Keratinocyte (primary cell): Measurements from ENCODE around the gene TRPM1. TPM values are rescaled to one million over a fixed set of nuclear protein-coding genes. Genes with fewer than 3 reads are reported as not detected.

Experiments used
- DNase-seq: peaks from one replicate; pipeline ENCODE4 v3.0.0-alpha.2; 2011; ENCODE audit warnings: low read depth, missing footprints, low spot score
- FAIRE-seq: peaks from 2 replicates; lab custom pipeline; 2011; peaks lifted over from hg19 to GRCh38; lab: Jason Lieb, UNC
- H2AFZ ChIP-seq: 2 replicates; pipeline ENCODE4 v1.6.0; 2012; ENCODE audit warnings: low read length, control low read depth, inconsistent platforms; ENCODE audit not compliant: control insufficient read depth
- H3K27ac ChIP-seq: 2 replicates; pipeline ENCODE4 v1.5.1; 2011; ENCODE audit warnings: low read length; ENCODE audit not compliant: control insufficient read depth, insufficient read depth
- H3K27me3 ChIP-seq: 3 replicates; pipeline ENCODE4 v1.6.0; 2011; ENCODE audit warnings: low read length; ENCODE audit not compliant: control insufficient read depth, insufficient read depth; ENCODE audit errors: extremely low read depth
- H3K36me3 ChIP-seq, 2 experiments: 2 replicates in 1 of 2; 3 replicates in 1 of 2; pipeline ENCODE4 v1.5.1; 2011; ENCODE audit warnings: low read length in 2 of 2, mild to moderate bottlenecking in 1 of 2; ENCODE audit not compliant: control insufficient read depth in 2 of 2, insufficient read depth in 2 of 2; ENCODE audit errors: extremely low read depth in 1 of 2
- H3K4me1 ChIP-seq: 3 replicates; pipeline ENCODE4 v1.5.1; 2011; ENCODE audit warnings: low read length; ENCODE audit not compliant: control insufficient read depth, insufficient read depth; ENCODE audit errors: extremely low read depth
- H3K4me2 ChIP-seq: 3 replicates; pipeline ENCODE4 v1.6.0; 2011; ENCODE audit warnings: low read depth, low read length; ENCODE audit not compliant: control insufficient read depth, insufficient read depth; ENCODE audit errors: extremely low read depth
- H3K4me3 ChIP-seq, 3 experiments: fragments of 200-600 bp in 1 of 3; sonication (generic) in 1 of 3; 2 replicates in 2 of 3; 3 replicates in 1 of 3; pipeline ENCODE4 v1.5.1; 2011 to 2016; ENCODE audit warnings: low read length in 3 of 3, mild to moderate bottlenecking in 3 of 3, control low read depth in 2 of 3, inconsistent platforms in 1 of 3, low read depth in 1 of 3, mixed read lengths in 1 of 3, mixed run types in 1 of 3, moderate library complexity in 1 of 3; ENCODE audit not compliant: control insufficient read depth in 2 of 3, insufficient read depth in 2 of 3; ENCODE audit errors: extremely low read depth in 1 of 3
- H3K79me2 ChIP-seq: 2 replicates; pipeline ENCODE4 v1.6.0; 2012; ENCODE audit warnings: low read length; ENCODE audit not compliant: control insufficient read depth, insufficient read depth
- H3K9ac ChIP-seq: 3 replicates; pipeline ENCODE4 v1.6.0; 2011; ENCODE audit warnings: low read length; ENCODE audit not compliant: control insufficient read depth, insufficient read depth; ENCODE audit errors: extremely low read depth
- H3K9me1 ChIP-seq: 3 replicates; pipeline ENCODE4 v1.6.0; 2011; ENCODE audit warnings: low read length; ENCODE audit not compliant: control insufficient read depth, insufficient read depth; ENCODE audit errors: extremely low read depth
- H3K9me3 ChIP-seq: 2 replicates; pipeline ENCODE4 v1.5.1; 2012; ENCODE audit warnings: low read depth, low read length; ENCODE audit not compliant: control insufficient read depth
- H4K20me1 ChIP-seq: 3 replicates; pipeline ENCODE4 v1.6.0; 2011; ENCODE audit warnings: low read length; ENCODE audit not compliant: control insufficient read depth, insufficient read depth; ENCODE audit errors: extremely low read depth
- EZH2 ChIP-seq: IDR thresholded peaks from one replicate; pipeline ENCODE4 v1.6.1; 2012; ENCODE audit warnings: inconsistent platforms, mild to moderate bottlenecking, low read length, moderate library complexity
- dilution Hi-C: fragments of 300-500 bp; cut with MboI; formaldehyde crosslinking; loops from one replicate; pipeline ENCODE4 v1.7.0; 2020; ENCODE audit warnings: low sequenced_read_pairs; ENCODE audit not compliant: extremely low pct_ligation_motif_present
- polyA plus RNA-seq, 5 experiments: library from polyadenylated mRNA; depleted of rRNA in 3 of 5; stranded (reverse) in 3 of 5; stranded (forward) in 1 of 5; unstranded in 1 of 5; fragments of >200 nt; gene quantifications; 1 replicate in 1 of 5; 2 replicates in 3 of 5; 3 replicates in 1 of 5; pipeline versions ENCODE4 v1.2.1 to v1.2.3, GENCODE V29; 2011 to 2012; ENCODE audit warnings: missing spikeins in 2 of 5, low read depth in 1 of 5, low replicate concordance in 1 of 5
- TF ChIP-seq, protein P1 (sequence below), 3 experiments: IDR thresholded peaks in 1 of 3; conservative IDR thresholded peaks in 1 of 3; optimal IDR thresholded peaks in 1 of 3; 2 replicates in 2 of 3; 3 replicates in 1 of 3; pipeline versions ENCODE3 to v1.5.1; 2011; ENCODE audit warnings: low read length in 3 of 3, mild to moderate bottlenecking in 3 of 3, moderate library complexity in 2 of 3, control low read depth in 1 of 3, inconsistent platforms in 1 of 3; ENCODE audit not compliant: insufficient read depth in 2 of 3; ENCODE audit errors: extremely low read depth in 1 of 3

TRPM1 gene
- polyA plus RNA-seq, 1 donor (not counting 4 experiments of a cell fraction or from before 2014, with no cell fraction given): 0.17 TPM

DNA sequence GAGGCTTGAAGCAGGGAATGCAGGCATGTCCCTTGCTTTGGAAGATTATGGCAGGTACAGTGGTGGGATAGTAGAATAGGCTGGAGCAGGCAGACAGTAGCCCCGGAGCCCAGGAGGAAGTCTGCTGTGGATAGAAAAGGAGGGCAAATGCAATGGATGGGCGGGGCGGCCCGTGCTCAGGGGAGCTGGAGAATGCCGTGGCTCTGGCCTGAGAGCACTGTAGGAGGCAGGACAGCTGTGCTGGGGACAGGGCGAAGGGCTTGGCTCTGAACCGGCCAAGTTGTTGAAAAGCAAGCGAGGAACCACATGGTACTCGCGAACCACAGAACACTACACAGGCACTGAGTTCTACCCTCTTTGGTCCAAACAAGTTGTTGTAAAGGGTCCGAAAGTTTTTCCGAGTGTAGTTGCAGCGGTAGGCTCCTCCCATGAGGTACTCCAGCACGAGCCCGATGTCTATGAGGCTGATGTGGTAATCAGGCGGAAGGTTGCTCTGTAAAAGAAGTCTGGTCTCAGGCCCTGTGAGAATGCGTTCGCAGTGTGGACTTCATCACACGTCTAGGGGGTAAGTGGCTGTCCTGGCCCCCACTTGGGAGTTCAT lies 54.7 kb downstream of the TRPM1 start:
- Histone ChIP-seq H4K20me1 (no peaks in the 10 kb centered on the region), H3K79me2 (no peaks in the 10 kb centered on the region), H3K4me2 (no peak overlapping the region), H3K27ac (no peak overlapping the region), H3K4me1 (peaks cover 7% of the 10 kb centered on the region), H3K9ac (no peak overlapping the region), H3K27me3 (no peaks in the 10 kb centered on the region), H3K9me3 (no peaks in the 10 kb centered on the region), H2AFZ (no peak overlapping the region), H3K36me3 (no peaks in the 10 kb centered on the region), H3K9me1 (no peaks in the 10 kb centered on the region), H3K4me3 (no peak overlapping the region)
- DNase-seq: no peak
- TF ChIP-seq, protein P1, sequence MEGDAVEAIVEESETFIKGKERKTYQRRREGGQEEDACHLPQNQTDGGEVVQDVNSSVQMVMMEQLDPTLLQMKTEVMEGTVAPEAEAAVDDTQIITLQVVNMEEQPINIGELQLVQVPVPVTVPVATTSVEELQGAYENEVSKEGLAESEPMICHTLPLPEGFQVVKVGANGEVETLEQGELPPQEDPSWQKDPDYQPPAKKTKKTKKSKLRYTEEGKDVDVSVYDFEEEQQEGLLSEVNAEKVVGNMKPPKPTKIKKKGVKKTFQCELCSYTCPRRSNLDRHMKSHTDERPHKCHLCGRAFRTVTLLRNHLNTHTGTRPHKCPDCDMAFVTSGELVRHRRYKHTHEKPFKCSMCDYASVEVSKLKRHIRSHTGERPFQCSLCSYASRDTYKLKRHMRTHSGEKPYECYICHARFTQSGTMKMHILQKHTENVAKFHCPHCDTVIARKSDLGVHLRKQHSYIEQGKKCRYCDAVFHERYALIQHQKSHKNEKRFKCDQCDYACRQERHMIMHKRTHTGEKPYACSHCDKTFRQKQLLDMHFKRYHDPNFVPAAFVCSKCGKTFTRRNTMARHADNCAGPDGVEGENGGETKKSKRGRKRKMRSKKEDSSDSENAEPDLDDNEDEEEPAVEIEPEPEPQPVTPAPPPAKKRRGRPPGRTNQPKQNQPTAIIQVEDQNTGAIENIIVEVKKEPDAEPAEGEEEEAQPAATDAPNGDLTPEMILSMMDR (optimal IDR thresholded peaks at IDR 0.05 in 1 of 3, IDR thresholded peaks at IDR 0.05 in 1 of 3, conservative IDR thresholded peaks at IDR 0.05 in 1 of 3; ENCODE audit: extremely low read depth in 1 of 3, insufficient read depth in 2 of 3, low read length in 3 of 3): no peak
- TF ChIP-seq EZH2: no peak
- dilution Hi-C loops: no loop called here
- no peak for FAIRE-seq

DNA sequence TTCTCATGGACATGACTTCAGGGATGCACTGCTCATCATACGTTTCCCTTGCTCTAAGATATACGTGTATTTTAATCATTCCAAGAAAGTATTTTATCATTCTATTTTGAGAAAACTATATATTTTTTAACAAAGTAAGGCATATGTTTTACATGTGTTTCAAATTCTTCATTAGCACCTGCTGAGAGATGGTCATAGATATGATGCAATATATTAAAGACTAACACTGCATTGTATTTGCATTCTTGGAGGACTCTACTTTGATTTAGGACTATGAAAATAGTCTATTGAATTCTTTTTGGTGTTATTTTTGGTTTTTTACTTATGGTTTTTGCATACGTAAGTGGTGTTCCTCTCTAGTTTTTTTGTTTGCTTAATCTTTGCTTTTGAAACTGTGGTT lies 55.9 kb downstream of the TRPM1 start:
- no peaks in the 10 kb centered on the region for H3K9me1 ChIP-seq
- H3K4me1 ChIP-seq: peaks cover 7% of the 10 kb centered on the region
- dilution Hi-C loops: no loop called here
- no peak overlapping the region for H2AFZ ChIP-seq
- H3K79me2 ChIP-seq: no peaks in the 10 kb centered on the region
- TF ChIP-seq EZH2: no peak
- TF ChIP-seq, protein P1 (optimal IDR thresholded peaks at IDR 0.05 in 1 of 3, IDR thresholded peaks at IDR 0.05 in 1 of 3, conservative IDR thresholded peaks at IDR 0.05 in 1 of 3; ENCODE audit: extremely low read depth in 1 of 3, insufficient read depth in 2 of 3, low read length in 3 of 3): no peak
- no peak overlapping the region for H3K9ac ChIP-seq
- FAIRE-seq: no peak
- no peak overlapping the region for H3K4me3 ChIP-seq
- H4K20me1 ChIP-seq: no peaks in the 10 kb centered on the region
- H3K27ac ChIP-seq: no peak overlapping the region
- H3K4me2 ChIP-seq: no peak overlapping the region
- no peaks in the 10 kb centered on the region for H3K27me3 ChIP-seq
- no peaks in the 10 kb centered on the region for H3K36me3 ChIP-seq
- no peak for DNase-seq
- H3K9me3 ChIP-seq: no peaks in the 10 kb centered on the region
